ENCODE measurements around the gene UPP2.

Gene UPP2

DNA sequence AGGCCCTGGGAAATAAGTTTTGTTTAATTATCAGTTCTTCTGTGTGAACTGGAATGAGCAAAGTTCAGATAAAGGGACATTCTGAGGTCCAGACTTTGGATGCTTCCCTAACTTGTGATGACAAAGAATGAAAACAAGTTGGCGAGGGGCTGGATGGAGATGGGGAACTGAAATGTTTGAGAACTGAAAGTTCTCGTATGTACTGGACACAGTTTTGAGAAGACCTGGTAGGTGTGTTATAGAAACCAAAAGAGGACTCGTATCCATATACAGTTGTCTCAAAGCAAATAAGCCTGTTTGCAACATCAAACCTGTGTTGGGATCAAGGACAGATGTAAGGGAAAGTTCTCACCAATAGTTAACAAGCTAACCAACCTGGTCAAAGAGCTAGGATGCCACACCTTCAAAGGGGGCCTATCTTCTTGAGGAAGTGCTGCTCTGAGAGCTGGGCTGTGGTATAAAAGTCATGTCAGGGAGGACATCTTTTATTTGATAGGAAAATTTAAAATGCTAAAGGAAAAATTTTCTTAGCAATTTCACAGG, at the start of gene UPP2:
Gene UPP2 (plus strand): TSS at position 493 of the 543 bp plus-strand sequence. CDS start 188 bp downstream, outside the sequence.
- TF ChIP-seq GATA2 (IDR thresholded peaks at IDR 0.05; ENCODE audit: low read depth, low read length) (no peak), GATA3 (IDR thresholded peaks at IDR 0.05; ENCODE audit: low read depth, low read length) (no peak)

- TF ChIP-seq GATA2 (IDR thresholded peaks at IDR 0.05; ENCODE audit: low read depth, low read length) (no peak), GATA3 (IDR thresholded peaks at IDR 0.05; ENCODE audit: low read depth, low read length) (no peak)
These were observed 48.9 kb upstream of the UPP2 start for GRCh38 chr2:158052761-158053160.

DNA sequence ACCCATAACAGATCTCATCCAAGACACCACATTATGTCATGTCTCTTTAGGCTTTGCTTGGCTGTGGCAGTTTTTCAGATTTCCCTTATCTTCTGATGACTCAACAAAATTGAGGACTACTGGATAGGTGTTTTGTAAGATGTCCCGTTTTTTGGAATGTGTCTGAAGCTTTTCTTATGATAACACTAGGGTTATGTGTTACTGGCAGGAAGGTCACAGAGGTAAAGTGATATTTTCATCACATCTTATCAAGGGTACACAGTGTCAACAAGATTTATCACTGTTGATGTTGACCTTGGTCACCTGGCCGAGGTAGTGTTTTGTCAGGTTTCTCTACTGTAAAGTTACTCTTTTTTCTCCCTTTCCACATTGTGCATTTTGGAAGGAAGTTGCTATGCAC, 44.8 kb upstream of the UPP2 start:
- TF ChIP-seq GATA3 (IDR thresholded peaks at IDR 0.05; ENCODE audit: low read depth, low read length) (no peak), GATA2 (IDR thresholded peaks at IDR 0.05; ENCODE audit: low read depth, low read length) (no peak)

DNA sequence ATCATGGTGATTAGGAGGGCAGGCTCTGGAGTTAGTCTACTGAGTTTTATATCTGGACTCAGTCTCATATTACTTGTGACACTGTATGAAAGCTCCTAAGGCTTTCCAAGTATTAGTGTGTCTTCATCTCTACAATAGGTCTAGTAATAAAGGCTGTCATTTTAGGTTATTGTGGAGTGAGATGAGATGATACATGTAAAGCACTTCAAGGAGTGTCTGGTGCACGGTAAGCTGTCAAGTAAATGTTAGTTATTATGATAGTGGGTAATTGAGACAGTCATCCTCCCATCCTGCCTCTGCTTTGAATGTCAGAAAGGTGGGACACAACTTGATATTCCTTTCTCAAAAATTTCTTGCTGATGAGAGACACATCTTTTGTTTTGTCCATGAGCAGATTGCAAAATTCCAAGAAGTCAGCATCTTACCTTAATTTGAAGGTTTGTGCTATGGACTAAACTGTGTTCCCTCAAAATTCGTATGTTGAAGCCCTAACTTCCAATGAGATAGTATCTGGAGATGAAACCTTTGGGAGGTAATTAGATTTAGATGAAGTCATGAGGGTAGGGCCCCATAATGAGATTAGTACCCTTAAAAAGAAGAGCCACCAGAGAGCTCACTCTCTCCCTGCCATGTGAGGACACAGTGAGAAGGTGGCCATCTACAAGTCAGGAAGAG, 41.4 kb upstream of the UPP2 start:
- TF ChIP-seq GATA2 (IDR thresholded peaks at IDR 0.05; ENCODE audit: low read depth, low read length) (no peak), GATA3 (IDR thresholded peaks at IDR 0.05; ENCODE audit: low read depth, low read length) (no peak)

DNA sequence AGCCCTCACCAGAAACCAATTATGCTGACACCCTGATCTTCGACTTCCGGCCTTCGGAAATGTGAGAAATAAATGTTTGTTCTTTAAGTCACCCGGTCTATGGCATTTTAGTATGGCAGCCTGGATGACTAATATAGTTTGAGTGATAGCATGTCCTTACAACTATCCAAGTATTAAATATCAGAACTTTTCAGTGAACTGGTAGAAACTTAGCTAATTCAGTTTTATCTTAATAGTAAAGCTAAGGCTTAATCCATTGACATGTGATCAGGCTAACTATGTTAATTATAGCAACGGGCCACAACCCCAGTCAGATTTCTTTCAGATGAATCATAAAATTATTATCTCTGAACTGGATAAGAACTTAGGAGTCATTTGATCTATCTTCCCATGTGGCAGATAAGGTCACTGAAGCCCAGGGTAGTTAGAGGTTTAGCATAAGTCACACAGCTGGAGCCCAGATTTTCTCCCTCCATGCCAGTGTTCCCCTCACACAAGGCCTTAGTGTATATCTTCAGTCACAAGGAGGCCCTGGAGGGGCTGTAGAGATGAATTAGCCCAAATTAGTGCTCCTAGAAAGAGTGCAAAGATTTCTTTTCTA, 40.7 kb upstream of the UPP2 start:
- TF ChIP-seq GATA3 (IDR thresholded peaks at IDR 0.05; ENCODE audit: low read depth, low read length): no peak
- no peak for TF ChIP-seq GATA2 (IDR thresholded peaks at IDR 0.05; ENCODE audit: low read depth, low read length)

GRCh38 chr2:158061763-158062162, 39.9 kb upstream of the UPP2 start:
- no peak for TF ChIP-seq GATA2 (IDR thresholded peaks at IDR 0.05; ENCODE audit: low read depth, low read length)
- TF ChIP-seq GATA3 (IDR thresholded peaks at IDR 0.05; ENCODE audit: low read depth, low read length): no peak

DNA sequence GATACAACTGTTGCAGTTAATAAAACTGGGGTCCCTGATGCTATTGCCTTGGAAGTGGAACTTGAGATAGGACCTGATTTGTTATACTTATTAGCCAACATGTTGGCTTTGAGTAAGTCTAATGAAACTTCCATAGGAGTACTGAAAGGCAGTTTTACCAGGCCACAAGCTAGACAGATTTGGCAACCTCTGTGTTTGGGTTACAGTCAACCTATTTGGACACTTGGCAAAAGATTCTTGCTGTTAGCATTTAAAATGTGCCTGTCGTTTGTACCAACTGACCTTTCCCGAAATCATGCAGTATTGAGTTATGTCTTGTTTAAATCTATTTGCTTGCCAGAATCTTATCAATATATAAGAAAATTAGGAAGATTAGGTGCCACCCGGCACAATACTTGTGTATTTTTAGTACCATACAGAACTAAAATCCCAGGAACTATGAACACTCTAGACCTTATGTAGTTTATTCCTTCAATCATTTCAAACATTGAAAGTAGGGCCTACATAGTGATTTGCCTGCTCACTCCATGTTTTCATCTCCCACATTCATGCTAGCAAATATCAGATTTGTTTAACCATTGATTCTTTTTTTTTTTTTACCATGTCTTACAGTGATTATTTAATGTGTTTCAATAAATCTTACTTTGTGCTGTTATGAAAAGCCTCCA, 35.5 kb upstream of the UPP2 start:
- TF ChIP-seq GATA3 (IDR thresholded peaks at IDR 0.05; ENCODE audit: low read depth, low read length) (no peak), GATA2 (IDR thresholded peaks at IDR 0.05; ENCODE audit: low read depth, low read length) (no peak)

DNA sequence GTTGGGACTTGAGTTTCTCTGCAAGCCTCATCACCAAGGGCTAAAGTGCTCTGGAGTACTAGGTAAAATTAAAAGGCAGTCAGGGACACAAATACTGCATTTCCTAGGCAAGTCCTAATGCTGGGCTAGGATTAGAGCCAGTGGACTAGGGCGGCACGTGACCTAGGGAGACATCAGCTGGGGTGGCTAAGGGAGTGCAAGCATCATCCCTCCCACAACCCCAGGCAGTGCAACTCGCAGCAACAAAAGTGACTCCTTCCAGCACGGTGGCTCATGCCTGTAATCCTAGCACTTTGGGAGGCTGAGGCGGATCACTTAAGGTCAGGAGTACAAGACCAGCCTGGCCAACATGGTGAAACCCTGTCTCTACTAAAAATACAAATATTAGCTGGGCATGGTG, 30.7 kb upstream of the UPP2 start:
- TF ChIP-seq GATA2 (IDR thresholded peaks at IDR 0.05; ENCODE audit: low read depth, low read length) (no peak), GATA3 (IDR thresholded peaks at IDR 0.05; ENCODE audit: low read depth, low read length) (no peak)

- no peak for TF ChIP-seq GATA3 (IDR thresholded peaks at IDR 0.05; ENCODE audit: low read depth, low read length)
- TF ChIP-seq GATA2 (IDR thresholded peaks at IDR 0.05; ENCODE audit: low read depth, low read length): no peak
These were observed 29.3 kb upstream of the UPP2 start for GRCh38 chr2:158072361-158072760.

DNA sequence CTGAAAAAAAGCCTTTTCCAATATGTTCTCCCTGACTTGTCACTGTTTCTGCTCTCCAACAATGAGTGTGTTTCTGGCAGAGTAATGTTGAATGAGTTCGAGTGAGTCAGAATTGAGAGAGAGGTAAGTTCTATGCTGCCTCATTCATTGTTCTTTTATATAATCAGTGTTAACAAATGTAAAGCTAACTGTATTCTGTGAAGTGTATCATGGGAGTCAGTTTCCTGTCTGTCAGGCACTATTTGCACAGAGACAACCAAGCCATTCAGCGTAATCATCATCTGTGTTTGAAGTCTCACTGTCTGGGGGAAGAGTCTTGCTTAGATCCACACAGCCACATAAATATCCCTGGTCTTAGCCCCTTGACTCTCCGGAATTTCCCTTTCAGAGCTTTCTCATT, 22.0 kb upstream of the UPP2 start:
- TF ChIP-seq GATA2 (IDR thresholded peaks at IDR 0.05; ENCODE audit: low read depth, low read length) (no peak), GATA3 (IDR thresholded peaks at IDR 0.05; ENCODE audit: low read depth, low read length) (no peak)

GRCh38 chr2:158088093-158088492, 13.6 kb upstream of the UPP2 start:
- no peak for TF ChIP-seq GATA3 (IDR thresholded peaks at IDR 0.05; ENCODE audit: low read depth, low read length)
- TF ChIP-seq GATA2 (IDR thresholded peaks at IDR 0.05; ENCODE audit: low read depth, low read length): no peak

DNA sequence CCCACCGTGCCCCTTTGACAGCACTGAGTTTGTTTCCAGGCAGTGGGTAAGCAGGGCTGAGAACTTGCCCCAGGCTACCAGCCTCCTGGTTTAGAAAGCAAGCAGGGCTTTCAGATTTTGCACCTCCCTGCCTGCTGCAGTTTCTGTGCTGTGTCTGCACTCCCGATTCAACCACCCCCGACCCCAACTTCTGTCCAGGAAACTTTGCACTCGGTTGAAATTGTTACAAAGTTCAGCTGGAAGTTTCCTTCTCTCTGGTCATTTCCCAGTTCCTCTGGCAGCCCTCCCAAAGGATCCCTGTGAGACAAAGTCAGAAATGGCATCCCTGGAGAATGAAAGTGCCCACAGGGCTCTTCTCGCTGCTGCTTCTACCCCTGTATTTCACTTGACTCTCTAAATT, 12.4 kb upstream of the UPP2 start:
- no peak for TF ChIP-seq GATA2 (IDR thresholded peaks at IDR 0.05; ENCODE audit: low read depth, low read length)
- no peak for TF ChIP-seq GATA3 (IDR thresholded peaks at IDR 0.05; ENCODE audit: low read depth, low read length)

- TF ChIP-seq GATA2 (IDR thresholded peaks at IDR 0.05; ENCODE audit: low read depth, low read length) (no peak), GATA3 (IDR thresholded peaks at IDR 0.05; ENCODE audit: low read depth, low read length) (no peak)
These were observed 10.0 kb upstream of the UPP2 start for GRCh38 chr2:158091647-158092046.

DNA sequence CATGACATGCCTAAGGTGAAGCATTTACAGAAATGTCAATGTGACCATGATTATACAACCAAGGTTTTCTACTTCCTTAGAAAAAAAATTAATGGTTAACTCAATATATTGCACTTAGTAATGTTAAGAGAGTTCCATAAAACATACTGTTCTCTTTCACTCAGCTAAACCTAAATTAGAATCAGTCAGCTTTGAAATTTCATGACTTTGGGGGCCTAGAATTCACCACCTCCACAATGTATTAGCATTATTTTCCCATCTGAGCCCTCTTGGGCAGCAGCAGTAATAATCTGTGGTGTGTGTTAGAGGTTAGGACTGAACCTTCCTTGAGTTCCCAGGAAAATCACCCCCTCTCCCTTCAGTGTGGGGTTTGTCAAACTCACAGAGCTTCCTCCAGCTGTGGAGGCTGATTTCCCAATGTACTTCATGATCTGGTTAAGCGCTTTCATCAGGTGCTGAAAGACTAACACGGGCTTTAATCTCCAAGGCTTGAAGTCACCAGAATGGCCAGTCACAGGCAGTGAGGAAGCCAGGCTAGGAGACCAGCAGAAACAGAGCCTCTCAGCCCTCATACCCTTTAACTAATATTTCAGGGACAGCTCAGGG, 7.1 kb upstream of the UPP2 start:
- no peak for TF ChIP-seq GATA2 (IDR thresholded peaks at IDR 0.05; ENCODE audit: low read depth, low read length)
- no peak for TF ChIP-seq GATA3 (IDR thresholded peaks at IDR 0.05; ENCODE audit: low read depth, low read length)
